Neuronal stem cell (in vitro differentiated cells): ENCODE measurements around the gene FBXO34.

ENCODE experiments used
- DNase-seq: peaks from one replicate; pipeline ENCODE4 v3.0.0-alpha.2; 2013; ENCODE audit warnings: low spot score
- H2AFZ ChIP-seq: one replicate; pipeline ENCODE4 v1.6.1; 2013; ENCODE audit warnings: mild to moderate bottlenecking, low read length, inconsistent platforms
- H2AK5ac ChIP-seq: 2 replicates; pipeline ENCODE4 v1.6.1; 2013; ENCODE audit warnings: low read depth, mild to moderate bottlenecking, inconsistent platforms, low read length, moderate library complexity, mixed read lengths
- H2BK120ac ChIP-seq: 2 replicates; pipeline ENCODE4 v1.6.1; 2013; ENCODE audit warnings: low read depth, mild to moderate bottlenecking, inconsistent platforms, low read length, moderate library complexity, mixed read lengths
- H2BK12ac ChIP-seq: one replicate; pipeline ENCODE4 v1.6.1; 2013; ENCODE audit warnings: low read length, inconsistent platforms
- H2BK15ac ChIP-seq: 2 replicates; pipeline ENCODE4 v1.6.1; 2013; ENCODE audit warnings: mild to moderate bottlenecking, low read length, inconsistent platforms, mixed read lengths
- H2BK5ac ChIP-seq: one replicate; pipeline ENCODE4 v1.6.1; 2013; ENCODE audit warnings: inconsistent platforms, mild to moderate bottlenecking, low read length, moderate library complexity
- H3K14ac ChIP-seq: one replicate; pipeline ENCODE4 v1.6.1; 2013; ENCODE audit warnings: low read length, inconsistent platforms
- H3K18ac ChIP-seq: 2 replicates; pipeline ENCODE4 v1.6.1; 2013; ENCODE audit warnings: low read length, inconsistent platforms
- H3K23ac ChIP-seq: 2 replicates; pipeline ENCODE4 v1.6.1; 2013; ENCODE audit warnings: low read depth, mild to moderate bottlenecking, mixed read lengths, low read length, inconsistent platforms; ENCODE audit not compliant: poor library complexity
- H3K27ac ChIP-seq: replicated peaks from 3 replicates; pipeline ENCODE4 v1.5.1; 2013; ENCODE audit warnings: low read length, inconsistent platforms
- H3K27me3 ChIP-seq, 3 experiments: 2 replicates each; pipeline ENCODE4 v1.6.1; 2013; ENCODE audit warnings: low read length in 3 of 3, mild to moderate bottlenecking in 2 of 3, inconsistent platforms in 1 of 3, low read depth in 1 of 3, mixed read lengths in 1 of 3, moderate library complexity in 1 of 3; ENCODE audit not compliant: control insufficient read depth in 3 of 3, insufficient read depth in 3 of 3
- H3K36me3 ChIP-seq, 2 donors: replicated peaks in 1 of 2; 2 replicates each; pipeline ENCODE4 v1.6.1; 2013; ENCODE audit warnings: low read length in 2 of 2; ENCODE audit not compliant: control insufficient read depth in 2 of 2, insufficient read depth in 2 of 2
- H3K4ac ChIP-seq: 2 replicates; pipeline ENCODE4 v1.6.1; 2013; ENCODE audit warnings: inconsistent platforms, mild to moderate bottlenecking, low read length, moderate library complexity
- H3K4me1 ChIP-seq, 2 donors: 1 replicate in 1 of 2; 2 replicates in 1 of 2; pipeline ENCODE4 v1.6.1; 2013; ENCODE audit warnings: low read length in 2 of 2, low read depth in 1 of 2; ENCODE audit not compliant: control insufficient read depth in 2 of 2, insufficient read depth in 1 of 2
- H3K4me2 ChIP-seq: one replicate; pipeline ENCODE4 v1.6.1; 2013; ENCODE audit warnings: mild to moderate bottlenecking, low read length, inconsistent platforms; ENCODE audit not compliant: insufficient read depth, poor library complexity, severe bottlenecking
- H3K4me3 ChIP-seq, 2 donors: 2 replicates each; pipeline ENCODE4 v1.5.1; 2013; ENCODE audit warnings: low read length in 2 of 2, mild to moderate bottlenecking in 2 of 2, inconsistent platforms in 1 of 2, moderate library complexity in 1 of 2
- H3K79me1 ChIP-seq: one replicate; pipeline ENCODE4 v1.6.1; 2013; ENCODE audit warnings: low read depth, mild to moderate bottlenecking, inconsistent platforms, low read length, moderate library complexity
- H3K9ac ChIP-seq: one replicate; pipeline ENCODE4 v1.6.1; 2013; ENCODE audit warnings: mild to moderate bottlenecking, low read depth, low read length, inconsistent platforms; ENCODE audit not compliant: poor library complexity
- H3K9me3 ChIP-seq, 2 donors: replicated peaks in 1 of 2; 2 replicates each; pipeline versions ENCODE3 to v1.6.1; 2013; ENCODE audit warnings: low read length in 2 of 2, mild to moderate bottlenecking in 2 of 2, inconsistent platforms in 1 of 2, low read depth in 1 of 2, mixed read lengths in 1 of 2, moderate library complexity in 1 of 2; ENCODE audit not compliant: control insufficient read depth in 2 of 2, insufficient read depth in 1 of 2
- H4K8ac ChIP-seq: one replicate; pipeline ENCODE4 v1.6.1; 2013; ENCODE audit warnings: low read depth, mild to moderate bottlenecking, inconsistent platforms, low read length, moderate library complexity
- H4K91ac ChIP-seq: one replicate; pipeline ENCODE4 v1.6.1; 2013; ENCODE audit warnings: low read length, low read depth, mild to moderate bottlenecking, inconsistent platforms; ENCODE audit not compliant: poor library complexity
- whole genome bisulfite sequencing, 2 donors: extraction: QIAGEN DNeasy Blood & Tissue Kit; methylation state at CpG; one replicate each; pipeline ENCODE4 v1.1.7; 2013; ENCODE audit warnings: missing lambda C conversion rate in 2 of 2, mixed read lengths in 1 of 2; ENCODE audit not compliant: insufficient read length in 2 of 2, insufficient replicate concordance in 1 of 2; ENCODE audit errors: extremely low coverage in 2 of 2; 5-methylcytosine and 5-hydroxymethylcytosine counted together

Gene FBXO34

GRCh38 chr14:55323910-55324309, 52.7 kb downstream of the FBXO34 start:
- no peak overlapping the region for H2BK12ac ChIP-seq
- no peak overlapping the region for H2AK5ac ChIP-seq
- no peak overlapping the region for H2BK120ac ChIP-seq
- H3K36me3 ChIP-seq: peaks cover 0 to 2% of the 10 kb centered on the region in 2 donors
- H3K79me1 ChIP-seq: no peaks in the 10 kb centered on the region
- H3K27me3 ChIP-seq: no peaks in the 10 kb centered on the region
- H3K14ac ChIP-seq: no peak overlapping the region
- H3K4me1 ChIP-seq: peaks cover 0 to 5% of the 10 kb centered on the region in 2 donors
- no peak overlapping the region for H3K4me2 ChIP-seq
- no peak overlapping the region for H2BK5ac ChIP-seq
- peaks cover 0 to 4% of the 10 kb centered on the region in 2 donors for H3K9me3 ChIP-seq
- no peak for DNase-seq
- no peak overlapping the region for H3K9ac ChIP-seq
- H3K4me3 ChIP-seq: no peak overlapping the region
- H4K8ac ChIP-seq: no peak overlapping the region
- H3K27ac ChIP-seq: no peak overlapping the region
- H2BK15ac ChIP-seq: no peak overlapping the region
- no peak overlapping the region for H3K18ac ChIP-seq
- no peak overlapping the region for H3K23ac ChIP-seq
- H2AFZ ChIP-seq: no peak overlapping the region
- H3K4ac ChIP-seq: no peak overlapping the region
- H4K91ac ChIP-seq: no peak overlapping the region

DNA sequence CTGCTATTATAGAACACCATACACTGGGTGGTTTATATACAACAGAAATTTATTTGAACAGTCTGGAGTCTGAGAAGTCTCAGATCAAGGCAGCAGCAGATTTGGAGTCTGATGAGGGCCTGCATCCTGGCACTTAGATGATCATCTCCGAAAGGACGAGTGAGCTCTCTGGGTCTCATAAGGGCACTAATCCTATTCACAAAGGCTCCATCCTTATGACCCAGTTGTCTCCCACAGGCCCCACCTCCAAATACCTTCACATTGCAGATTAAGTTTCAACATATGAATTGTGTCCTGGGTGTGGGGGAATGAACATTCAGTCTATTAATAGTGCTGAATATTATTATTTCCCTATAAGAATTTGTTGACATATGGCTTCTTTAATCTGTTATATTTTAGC, 53.6 kb downstream of the FBXO34 start:
- WGBS, 2 donors: no CpG with 5 or more reads among the region's 2 CpGs
- no peak overlapping the region for H2AFZ ChIP-seq
- no peak overlapping the region for H4K8ac ChIP-seq
- no peaks in the 10 kb centered on the region for H3K27me3 ChIP-seq
- H3K4me2 ChIP-seq: no peak overlapping the region
- H2BK15ac ChIP-seq: no peak overlapping the region
- no peak overlapping the region for H3K14ac ChIP-seq
- no peak overlapping the region for H3K9ac ChIP-seq
- H3K23ac ChIP-seq: no peak overlapping the region
- H3K4me1 ChIP-seq: peaks cover 0 to 5% of the 10 kb centered on the region in 2 donors
- H3K9me3 ChIP-seq: peaks cover 0 to 4% of the 10 kb centered on the region in 2 donors
- H3K27ac ChIP-seq: no peak overlapping the region
- H3K4ac ChIP-seq: no peak overlapping the region
- H2AK5ac ChIP-seq: no peak overlapping the region
- H4K91ac ChIP-seq: no peak overlapping the region
- H3K79me1 ChIP-seq: no peaks in the 10 kb centered on the region
- H2BK12ac ChIP-seq: no peak overlapping the region
- H3K36me3 ChIP-seq: peaks cover 0 to 2% of the 10 kb centered on the region in 2 donors
- H2BK5ac ChIP-seq: no peak overlapping the region
- no peak for DNase-seq
- H3K4me3 ChIP-seq: no peak overlapping the region
- H3K18ac ChIP-seq: no peak overlapping the region
- H2BK120ac ChIP-seq: no peak overlapping the region

GRCh38 chr14:55327179-55327578, 56.0 kb downstream of the FBXO34 start:
- Histone ChIP-seq H3K9me3 (peaks cover 0 to 4% of the 10 kb centered on the region in 2 donors), H3K4ac (no peak overlapping the region), H2BK15ac (no peak overlapping the region)

DNA sequence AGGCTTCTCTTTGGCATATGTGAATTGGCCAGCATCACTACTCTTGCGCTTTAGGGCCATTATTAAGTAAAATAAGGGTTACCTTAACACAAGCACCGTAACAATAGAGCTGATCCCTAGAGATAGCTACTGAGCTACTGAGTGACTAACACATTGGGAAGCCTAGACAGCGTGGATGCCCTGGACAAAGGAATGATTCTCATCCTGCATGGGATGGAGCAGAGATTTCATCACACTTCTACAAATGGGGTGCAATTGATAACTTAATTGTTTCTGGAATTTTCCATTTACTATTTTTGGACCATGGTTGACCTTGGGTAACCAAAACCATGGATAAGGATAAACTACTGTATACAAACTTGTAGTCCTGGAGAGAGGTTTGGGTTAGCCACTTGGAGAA, 57.1 kb downstream of the FBXO34 start:
- no peaks in the 10 kb centered on the region for H3K36me3 ChIP-seq
- H3K14ac ChIP-seq: no peak overlapping the region
- H3K18ac ChIP-seq: no peak overlapping the region
- H3K23ac ChIP-seq: no peak overlapping the region
- H3K27ac ChIP-seq: no peak overlapping the region
- no peaks in the 10 kb centered on the region for H3K27me3 ChIP-seq
- WGBS, 2 donors: no CpG with 5 or more reads among the region's 3 CpGs
- H2BK12ac ChIP-seq: no peak overlapping the region
- peaks cover 0 to 5% of the 10 kb centered on the region in 2 donors for H3K4me1 ChIP-seq
- H2AK5ac ChIP-seq: no peak overlapping the region
- DNase-seq: no peak
- H2BK15ac ChIP-seq: no peak overlapping the region
- peaks cover 0 to 4% of the 10 kb centered on the region in 2 donors for H3K9me3 ChIP-seq
- no peak overlapping the region for H3K4ac ChIP-seq
- no peak overlapping the region for H2AFZ ChIP-seq
- H2BK120ac ChIP-seq: no peak overlapping the region
- no peak overlapping the region for H4K91ac ChIP-seq
- no peaks in the 10 kb centered on the region for H3K79me1 ChIP-seq
- H3K4me2 ChIP-seq: no peak overlapping the region
- H4K8ac ChIP-seq: no peak overlapping the region
- no peak overlapping the region for H3K9ac ChIP-seq
- H2BK5ac ChIP-seq: no peak overlapping the region
- H3K4me3 ChIP-seq: no peak overlapping the region

More at GRCh38 chr14:55327179-55327578, 56.0 kb downstream of the FBXO34 start:
- Histone ChIP-seq H3K27ac (no peak overlapping the region), H3K4me2 (no peak overlapping the region), H4K8ac (no peak overlapping the region), H3K36me3 (no peaks in the 10 kb centered on the region), H3K23ac (no peak overlapping the region), H3K4me3 (no peak overlapping the region), H2BK12ac (no peak overlapping the region), H3K27me3 (no peaks in the 10 kb centered on the region), H2AFZ (no peak overlapping the region), H3K4me1 (peaks cover 0 to 5% of the 10 kb centered on the region in 2 donors), H2AK5ac (no peak overlapping the region), H2BK120ac (no peak overlapping the region), H4K91ac (no peak overlapping the region), H3K18ac (no peak overlapping the region), H3K79me1 (no peaks in the 10 kb centered on the region), H2BK5ac (no peak overlapping the region), H3K14ac (no peak overlapping the region), H3K9ac (no peak overlapping the region)
- no peak for DNase-seq
- WGBS, 2 donors: no CpG with 5 or more reads among the region's 1 CpG
